ENCODE data around the gene PM20D1. TPM values are rescaled to one million over a fixed set of nuclear protein-coding genes. Genes with fewer than 3 reads are reported as not detected.
"Not testable (repeated sequence)": the region's sequence is repeated elsewhere in the genome, so short reads cannot be mapped to it uniquely, and the experiment has no call there.

Gene PM20D1
- total RNA-seq, 2 experiments from 2014 or later, result 0.94 to 1.0 TPM

DNA sequence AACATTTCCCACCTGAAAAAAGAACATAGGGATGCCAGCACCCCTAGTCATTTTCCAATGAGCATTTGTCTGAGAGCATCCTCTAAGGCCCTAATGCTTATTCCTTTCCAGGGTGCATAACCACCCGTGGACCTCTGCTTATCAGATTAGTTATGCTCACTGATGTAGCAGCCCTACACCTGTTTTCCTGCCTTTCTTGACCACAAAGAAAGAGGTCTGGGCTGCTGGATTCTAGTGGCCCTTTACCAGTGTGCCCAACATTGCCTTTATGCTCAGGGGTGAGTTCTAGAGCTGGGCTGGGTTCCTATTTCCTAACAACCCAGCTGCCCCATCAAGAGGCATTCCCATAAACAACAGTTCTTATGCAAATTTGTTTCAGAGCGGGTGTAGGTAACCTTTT is 20.3 kb upstream of the PM20D1 start:
- DNase-seq, result no peak
- H3K36me3 Mint-ChIP-seq (ENCODE audit: low read depth), result no peaks in the 10 kb centered on the region
- peaks cover 2% of the 10 kb centered on the region for H3K27me3 Mint-ChIP-seq
- ChIA-PET POLR2A (no interaction called here), CTCF (interaction anchor here (0.7 kb wide), 1 partner anchor 70 kb away, joined by 5 read pairs; no protein-coding TSS in a partner anchor)
- no peak overlapping the region for H3K4me3 Mint-ChIP-seq
- H3K9me3 Mint-ChIP-seq, result no peaks in the 10 kb centered on the region
- no peak overlapping the region for H3K27ac Mint-ChIP-seq
- H3K4me1 Mint-ChIP-seq, result no peaks in the 10 kb centered on the region

DNA sequence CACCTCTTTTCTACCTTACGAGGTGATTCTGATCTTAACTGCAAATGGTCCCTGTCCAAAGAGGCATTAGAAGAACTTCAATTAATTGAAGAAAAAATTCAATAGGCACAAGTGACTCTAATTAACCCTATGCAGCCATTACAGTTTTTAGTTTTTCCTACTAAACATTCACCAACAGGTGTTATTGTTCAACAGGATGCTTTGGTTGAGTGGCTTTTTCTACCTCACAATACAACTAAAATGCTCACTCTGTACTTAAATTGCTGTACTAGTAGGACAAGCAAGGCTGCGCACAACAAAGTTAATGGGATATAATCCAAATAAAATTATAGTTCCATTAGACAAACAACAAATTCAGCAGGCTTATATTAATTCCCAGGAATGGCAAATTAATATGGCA is 11.6 kb upstream of the PM20D1 start:
- Mint-ChIP-seq H3K27ac (no peak overlapping the region), H3K36me3 (ENCODE audit: low read depth) (no peaks in the 10 kb centered on the region), H3K4me3 (no peak overlapping the region), H3K9me3 (peaks cover 5% of the 10 kb centered on the region), H3K4me1 (peaks cover 3% of the 10 kb centered on the region), H3K27me3 (peaks cover 26% of the 10 kb centered on the region)
- POLR2A ChIA-PET, result no interaction called here
- DNase-seq, result no peak
- CTCF ChIA-PET, result no interaction called here

DNA sequence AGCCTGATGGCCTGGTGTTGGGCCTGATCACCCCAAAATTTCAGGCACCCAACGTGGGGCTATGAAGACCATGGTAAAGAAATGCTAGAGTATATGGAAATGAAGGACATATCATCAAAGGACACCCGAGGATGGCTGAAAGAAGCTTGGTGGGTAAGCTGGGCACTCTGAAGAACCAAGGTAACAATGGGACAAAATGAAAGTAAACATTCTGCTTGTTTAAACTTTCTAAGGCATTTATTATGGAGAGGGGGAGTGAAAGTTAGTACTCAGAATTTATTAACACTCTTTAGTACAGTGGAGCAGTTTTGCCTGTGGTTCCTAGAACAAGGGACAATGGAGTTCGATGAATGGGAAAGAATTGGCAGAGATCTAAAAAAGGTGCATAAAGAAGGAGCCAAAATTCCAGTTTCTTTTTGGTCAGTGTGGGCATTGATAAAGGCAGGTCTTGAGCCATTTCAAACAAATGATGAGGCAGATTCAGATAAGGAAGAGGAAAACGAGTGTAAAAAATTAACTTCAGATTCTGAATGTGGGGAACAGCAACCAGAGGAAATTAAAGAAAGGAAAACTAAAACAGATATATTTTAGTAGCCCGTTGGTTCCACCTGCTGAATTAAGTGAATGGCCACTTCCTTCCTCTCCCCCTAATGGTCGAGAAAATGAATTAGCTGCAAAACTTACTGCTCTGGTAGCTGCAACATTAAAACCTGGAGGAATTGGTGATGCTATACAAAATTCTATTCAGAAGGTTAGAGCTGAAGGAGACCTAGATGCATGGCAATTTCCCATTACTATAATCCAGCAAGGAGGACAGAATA is 8.4 kb upstream of the PM20D1 start:
- Mint-ChIP-seq H3K36me3 (ENCODE audit: low read depth) (peaks cover 3% of the 10 kb centered on the region), H3K4me3 (no peak overlapping the region), H3K4me1 (peaks cover 3% of the 10 kb centered on the region), H3K27me3 (peaks cover 26% of the 10 kb centered on the region), H3K9me3 (peaks cover 15% of the 10 kb centered on the region), H3K27ac (no peak overlapping the region)
- ChIA-PET CTCF (no interaction called here), POLR2A (no interaction called here)
- DNase-seq, result no peak

DNA sequence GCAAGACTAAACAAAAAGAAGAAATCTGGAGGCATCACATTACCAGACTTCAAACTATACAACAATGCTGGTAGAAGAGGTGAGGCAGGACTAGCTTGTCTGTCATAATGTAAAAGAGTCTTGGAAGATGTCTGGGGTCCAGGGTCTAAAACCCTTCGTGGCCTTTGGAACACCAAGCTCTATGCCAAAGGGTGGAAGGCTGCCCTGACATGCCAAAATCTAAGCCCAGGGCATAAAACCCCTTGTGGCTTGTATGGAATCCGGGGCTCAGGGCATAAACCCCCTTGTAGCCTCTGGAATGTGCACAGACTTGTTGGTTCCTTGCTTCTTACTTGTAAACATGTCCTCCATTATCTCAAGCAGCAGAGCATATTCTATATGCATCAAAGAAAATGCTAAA is 7.6 kb upstream of the PM20D1 start:
- H3K4me3 Mint-ChIP-seq; H3K4me1 Mint-ChIP-seq; DNase-seq; H3K36me3 Mint-ChIP-seq (ENCODE audit: low read depth); POLR2A ChIA-PET; H3K27ac Mint-ChIP-seq: not testable (repeated sequence)
- CTCF ChIA-PET, result interaction anchor here (0.6 kb wide), 1 partner anchor 12 kb away, joined by 4 read pairs; no protein-coding TSS in a partner anchor
- H3K9me3 Mint-ChIP-seq, result peaks cover 15% of the 10 kb centered on the region
- peaks cover 22% of the 10 kb centered on the region for H3K27me3 Mint-ChIP-seq

DNA sequence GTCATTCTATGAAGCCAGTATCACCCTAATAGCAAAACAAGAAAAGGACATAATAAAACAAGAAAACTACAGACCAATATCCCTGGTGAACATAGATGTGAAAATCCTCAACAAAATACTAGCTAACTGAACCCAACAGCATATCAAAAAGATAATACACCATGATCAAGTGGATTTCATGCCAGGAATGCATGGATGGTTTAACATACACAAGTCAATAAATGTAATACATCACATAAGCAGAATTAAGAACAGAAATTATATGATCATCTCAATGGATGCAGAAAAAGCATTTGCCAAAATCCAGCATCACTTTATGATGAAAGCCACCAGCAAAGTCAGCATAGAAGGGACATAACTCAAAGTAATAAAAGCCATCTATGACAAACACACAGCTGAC is 6.5 kb upstream of the PM20D1 start:
- H3K9me3 Mint-ChIP-seq, result peaks cover 18% of the 10 kb centered on the region
- CTCF ChIA-PET, result no interaction called here
- no peak for DNase-seq
- H3K27ac Mint-ChIP-seq, result no peak overlapping the region
- POLR2A ChIA-PET, result no interaction called here
- H3K36me3 Mint-ChIP-seq (ENCODE audit: low read depth), result peaks cover 3% of the 10 kb centered on the region
- peaks cover 3% of the 10 kb centered on the region for H3K4me1 Mint-ChIP-seq
- no peak overlapping the region for H3K4me3 Mint-ChIP-seq
- peaks cover 20% of the 10 kb centered on the region for H3K27me3 Mint-ChIP-seq

DNA sequence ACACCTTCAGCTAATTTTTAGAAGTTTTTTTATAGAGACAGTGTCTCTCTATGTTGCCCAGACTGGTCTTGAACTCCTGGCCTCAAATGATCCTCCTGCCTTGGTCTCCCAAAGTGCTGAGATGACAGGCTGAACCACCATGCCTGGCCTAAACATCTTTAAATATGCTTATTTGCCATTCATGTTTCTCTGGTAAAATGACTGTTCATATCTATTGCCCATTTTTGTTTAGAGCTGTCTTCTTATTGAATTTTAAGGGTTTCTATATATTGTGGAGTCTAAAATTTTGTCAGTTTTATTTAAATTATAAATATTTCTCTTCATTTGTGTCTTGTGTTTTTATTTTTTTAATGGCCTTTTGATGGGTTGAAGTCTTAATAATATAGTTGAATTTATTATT is 3.0 kb upstream of the PM20D1 start:
- ChIA-PET POLR2A (interaction anchor here (0.7 kb wide), 1 partner anchor 297 kb away, joined by 3 read pairs; no protein-coding TSS in a partner anchor), CTCF (interaction anchor here (1.2 kb wide), 1 partner anchor 15 kb away, joined by 3 read pairs; no protein-coding TSS in a partner anchor)
- Mint-ChIP-seq H3K4me1 (peaks cover 20% of the 10 kb centered on the region), H3K27ac (no peak overlapping the region), H3K4me3 (no peak overlapping the region), H3K27me3 (peaks cover 13% of the 10 kb centered on the region), H3K9me3 (peaks cover 18% of the 10 kb centered on the region), H3K36me3 (ENCODE audit: low read depth) (peaks cover 3% of the 10 kb centered on the region)
- DNase-seq, result no peak

DNA sequence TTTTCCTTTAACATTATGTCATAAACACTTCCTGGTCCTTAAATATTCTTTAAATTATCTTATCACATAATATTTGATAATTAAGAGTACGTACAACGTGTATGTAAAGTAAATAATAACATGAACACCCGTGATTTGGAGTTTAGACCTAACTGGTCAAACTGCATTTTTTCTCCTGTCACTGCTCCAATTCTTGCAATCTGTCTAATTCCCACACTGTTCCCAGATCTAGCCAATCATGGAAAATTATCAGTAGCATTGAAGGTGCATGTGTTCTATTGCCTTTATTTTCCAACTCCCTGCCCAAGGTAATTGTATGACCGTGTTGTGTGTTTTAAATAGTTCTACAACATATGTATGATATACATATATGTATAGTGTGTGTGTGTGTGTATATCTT is 2.1 kb upstream of the PM20D1 start:
- Mint-ChIP-seq H3K9me3 (peaks cover 17% of the 10 kb centered on the region), H3K4me3 (no peak overlapping the region), H3K27me3 (peaks cover 11% of the 10 kb centered on the region), H3K27ac (no peak overlapping the region), H3K4me1 (peaks cover 20% of the 10 kb centered on the region), H3K36me3 (ENCODE audit: low read depth) (peaks cover 3% of the 10 kb centered on the region)
- no peak for DNase-seq
- ChIA-PET CTCF (no interaction called here), POLR2A (no interaction called here)

DNA sequence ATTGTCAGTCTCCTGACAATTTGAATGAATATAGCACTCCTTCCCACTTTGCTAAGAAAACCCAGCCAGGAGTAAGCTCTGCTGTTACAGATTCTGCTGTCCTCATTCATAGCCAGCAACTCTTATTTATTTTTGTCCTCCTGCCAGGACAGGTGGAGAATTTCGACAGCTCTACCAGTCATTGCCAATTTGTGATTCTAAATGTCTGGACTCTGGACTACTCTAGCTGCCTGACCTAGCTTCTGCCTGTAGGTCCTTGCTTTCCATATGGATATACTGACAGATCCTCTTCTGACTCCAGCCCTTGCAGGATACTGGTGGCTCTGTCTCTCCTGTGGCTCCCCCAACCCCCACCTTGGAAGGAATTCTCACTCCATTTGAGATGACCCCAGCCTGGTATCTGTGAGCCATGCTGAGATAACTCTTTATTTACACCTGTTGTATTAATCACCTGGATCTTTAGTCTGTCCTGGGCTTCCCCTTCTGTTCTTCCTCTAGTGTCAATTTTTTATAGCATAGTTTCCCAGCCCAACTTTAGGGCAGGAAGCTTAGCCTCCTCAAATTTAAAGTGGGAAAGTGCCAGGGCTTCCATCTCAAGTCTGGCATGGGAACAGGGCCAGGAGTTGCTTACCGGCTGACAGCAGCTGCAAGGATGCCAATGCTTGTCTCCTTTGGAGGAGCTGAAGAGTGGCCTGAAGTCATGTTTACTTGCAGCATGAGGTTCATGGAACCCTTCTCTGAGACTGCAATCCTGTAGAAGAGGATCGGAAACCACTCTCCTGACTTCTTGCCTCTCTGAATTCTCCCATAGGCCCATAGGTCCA is 6.7 kb downstream of the PM20D1 start:
- no peak for DNase-seq

DNA sequence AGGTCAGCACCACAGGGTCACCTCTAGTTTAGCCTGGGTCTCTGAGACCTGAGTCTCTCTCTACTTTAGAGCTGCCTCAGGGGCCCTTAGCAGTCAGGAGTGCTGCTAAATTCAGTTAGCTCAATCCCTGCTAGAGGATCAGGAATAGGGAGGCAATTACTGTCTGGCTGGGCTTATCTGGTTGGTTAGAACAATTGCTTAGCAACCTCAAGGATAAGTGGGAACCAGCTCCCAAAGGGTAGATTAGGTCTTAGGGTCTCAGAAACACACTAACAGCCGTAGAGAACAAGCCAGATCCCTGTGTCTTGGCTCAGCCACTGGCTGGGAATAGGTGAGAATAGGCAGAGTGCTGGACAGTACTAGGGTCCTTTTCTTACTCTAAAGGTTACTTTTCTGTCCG is 7.7 kb downstream of the PM20D1 start:
- no peaks in the 10 kb centered on the region for H3K4me1 Mint-ChIP-seq
- ChIA-PET POLR2A (no interaction called here), CTCF (interaction anchor here (1.3 kb wide), 1 partner anchor 15 kb away, joined by 6 read pairs; no protein-coding TSS in a partner anchor)
- no peak overlapping the region for H3K4me3 Mint-ChIP-seq
- no peaks in the 10 kb centered on the region for H3K9me3 Mint-ChIP-seq
- no peak overlapping the region for H3K27ac Mint-ChIP-seq
- no peaks in the 10 kb centered on the region for H3K36me3 Mint-ChIP-seq (ENCODE audit: low read depth)
- H3K27me3 Mint-ChIP-seq, result no peaks in the 10 kb centered on the region
- DNase-seq, result no peak

More for the DNA sequence above, 6.7 kb downstream of the PM20D1 start:
- CTCF ChIA-PET, result interaction anchor here (0.9 to 1.4 kb wide), 3 partner anchors 11 to 33 kb away, joined by 3 to 6 read pairs (median 3); no protein-coding TSS in a partner anchor
- Mint-ChIP-seq H3K27ac (no peak overlapping the region), H3K4me3 (no peak overlapping the region), H3K4me1 (no peaks in the 10 kb centered on the region), H3K9me3 (no peaks in the 10 kb centered on the region), H3K27me3 (no peaks in the 10 kb centered on the region), H3K36me3 (ENCODE audit: low read depth) (no peaks in the 10 kb centered on the region)
- POLR2A ChIA-PET, result no interaction called here

DNA sequence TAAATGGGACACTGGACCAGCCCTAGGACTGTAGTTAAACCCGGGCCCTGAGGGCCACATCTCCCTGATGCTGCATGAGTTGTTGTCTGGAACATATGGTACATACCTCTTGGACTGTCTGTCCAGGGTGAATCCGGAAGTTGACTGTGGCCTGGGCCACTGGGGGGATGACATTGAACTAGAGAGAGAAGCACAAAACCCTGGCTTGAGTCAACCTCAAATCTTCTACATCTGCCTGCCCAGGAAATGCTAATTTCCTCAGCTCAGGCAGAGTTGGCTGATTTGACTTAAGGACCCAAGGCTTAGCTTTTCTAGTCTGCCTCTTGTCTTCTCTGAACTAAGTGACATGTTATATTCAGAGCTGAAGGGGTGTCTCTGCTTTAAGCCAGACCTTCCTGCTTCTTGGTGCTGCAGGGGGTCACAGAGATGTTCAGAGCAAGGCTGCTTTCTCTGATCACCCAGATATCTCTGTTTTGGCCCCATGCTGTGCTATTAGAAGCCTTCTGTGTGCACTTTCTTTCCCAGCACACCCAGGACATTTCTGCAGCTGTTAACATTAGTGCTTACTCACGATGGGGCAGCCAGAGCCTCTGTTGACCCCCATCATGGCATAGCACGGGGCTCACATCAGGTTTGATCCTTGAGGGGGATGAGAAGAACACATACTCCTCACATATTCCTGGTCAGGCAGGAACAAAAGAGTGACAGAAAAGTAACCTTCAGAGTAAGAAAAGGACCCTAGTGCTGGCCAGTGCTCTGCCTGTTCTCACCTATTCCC is 9.6 kb downstream of the PM20D1 start:
- no peaks in the 10 kb centered on the region for H3K9me3 Mint-ChIP-seq

DNA sequence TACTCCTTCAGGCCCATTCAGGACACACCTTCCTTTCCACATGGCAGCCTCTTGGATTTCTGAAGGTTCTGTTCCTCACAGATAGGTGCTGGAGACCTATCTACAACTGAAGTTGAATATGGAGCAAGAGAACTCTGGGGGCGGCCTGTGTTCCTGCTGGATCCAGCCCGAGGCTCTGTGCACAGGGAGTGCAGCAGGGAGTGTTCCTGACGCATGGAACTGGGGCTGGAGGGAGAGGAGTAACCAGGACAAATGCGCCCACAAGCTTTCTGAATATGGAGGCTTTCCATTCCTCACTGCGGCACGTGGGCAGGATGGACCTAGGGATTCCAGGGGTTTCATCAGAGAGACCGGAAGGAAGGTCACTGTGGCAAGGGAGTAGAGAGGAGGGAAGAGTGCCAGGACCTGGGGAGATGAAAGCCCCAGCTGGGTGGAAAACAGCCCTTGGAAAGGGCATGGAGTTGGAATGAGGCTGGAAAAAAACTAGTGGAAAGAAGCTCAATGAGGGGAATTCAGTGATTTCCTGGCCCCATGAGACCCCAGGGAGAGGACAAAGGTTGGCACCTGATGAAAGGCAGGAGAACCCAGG is 12.5 kb downstream of the PM20D1 start:
- no peaks in the 10 kb centered on the region for H3K9me3 Mint-ChIP-seq
- POLR2A ChIA-PET, result no interaction called here
- no peaks in the 10 kb centered on the region for H3K27me3 Mint-ChIP-seq
- CTCF ChIA-PET, result interaction anchor here (0.6 to 1.2 kb wide), 3 partner anchors 16 to 193 kb away, joined by 3 read pairs; no protein-coding TSS in a partner anchor
- no peak overlapping the region for H3K4me3 Mint-ChIP-seq
- no peaks in the 10 kb centered on the region for H3K4me1 Mint-ChIP-seq
- H3K36me3 Mint-ChIP-seq (ENCODE audit: low read depth), result no peaks in the 10 kb centered on the region
- DNase-seq, result no peak
- no peak overlapping the region for H3K27ac Mint-ChIP-seq

More for the DNA sequence above, 9.6 kb downstream of the PM20D1 start:
- no peak overlapping the region for H3K27ac Mint-ChIP-seq
- H3K4me3 Mint-ChIP-seq, result no peak overlapping the region
- H3K27me3 Mint-ChIP-seq, result no peaks in the 10 kb centered on the region
- no peak for DNase-seq
- CTCF ChIA-PET, result interaction anchor here (0.9 kb wide), 1 partner anchor 117 kb away, joined by 3 read pairs; no protein-coding TSS in a partner anchor
- POLR2A ChIA-PET, result no interaction called here
- H3K36me3 Mint-ChIP-seq (ENCODE audit: low read depth), result no peaks in the 10 kb centered on the region
- H3K4me1 Mint-ChIP-seq, result no peaks in the 10 kb centered on the region

DNA sequence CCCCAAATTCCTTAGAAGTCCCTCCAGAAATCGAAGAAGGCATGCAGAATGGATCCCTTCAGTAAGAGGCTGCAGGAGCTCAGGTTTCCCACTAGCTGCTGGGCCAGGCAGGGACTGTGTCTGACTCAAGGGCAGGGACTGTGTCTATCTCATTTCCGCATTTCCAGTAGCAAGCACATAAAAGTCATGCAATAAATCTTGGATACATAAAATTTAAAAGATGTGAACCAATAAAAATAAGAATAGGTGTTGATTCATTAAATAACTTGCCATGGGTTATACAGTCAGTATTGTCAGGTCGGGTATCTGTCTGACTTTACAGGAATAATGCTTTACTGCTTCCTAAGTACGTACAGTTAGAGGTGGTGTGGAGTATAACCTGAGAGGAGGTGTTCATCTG is 15.2 kb downstream of the PM20D1 start:
- H3K27ac Mint-ChIP-seq, result no peak overlapping the region
- ChIA-PET CTCF (no interaction called here), POLR2A (no interaction called here)
- no peak overlapping the region for H3K4me3 Mint-ChIP-seq
- H3K27me3 Mint-ChIP-seq, result no peaks in the 10 kb centered on the region
- H3K9me3 Mint-ChIP-seq, result no peaks in the 10 kb centered on the region
- no peaks in the 10 kb centered on the region for H3K36me3 Mint-ChIP-seq (ENCODE audit: low read depth)
- DNase-seq, result no peak
- no peaks in the 10 kb centered on the region for H3K4me1 Mint-ChIP-seq
